ENCODE measurements around the gene GSAP.
"Not testable (repeated sequence)": the region's sequence is repeated elsewhere in the genome, so short reads cannot be mapped to it uniquely, and the experiment has no call there.

The GSAP gene

DNA sequence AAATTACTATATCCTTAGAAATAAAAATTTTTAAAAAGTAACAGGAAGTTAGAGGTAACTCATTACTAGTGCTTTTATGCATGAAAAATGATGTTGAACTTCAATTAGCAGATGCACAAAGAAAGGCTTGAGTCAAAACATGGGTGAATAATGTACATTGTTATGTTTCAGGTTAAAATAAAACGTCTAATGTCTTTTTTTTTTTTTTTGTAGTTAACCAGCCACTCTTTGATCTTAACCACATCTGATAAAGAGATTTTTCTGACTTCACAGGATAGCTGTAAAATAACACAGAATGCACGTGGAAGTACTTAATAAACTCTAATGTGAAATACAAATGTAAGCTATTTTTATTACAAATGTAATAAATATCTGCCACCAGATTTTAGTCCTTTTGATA, 61.7 kb downstream of the GSAP start:
- DNase-seq = no peak

GRCh38 chr7:77353911-77354310, 62.2 kb downstream of the GSAP start:
- DNase-seq = no peak

DNA sequence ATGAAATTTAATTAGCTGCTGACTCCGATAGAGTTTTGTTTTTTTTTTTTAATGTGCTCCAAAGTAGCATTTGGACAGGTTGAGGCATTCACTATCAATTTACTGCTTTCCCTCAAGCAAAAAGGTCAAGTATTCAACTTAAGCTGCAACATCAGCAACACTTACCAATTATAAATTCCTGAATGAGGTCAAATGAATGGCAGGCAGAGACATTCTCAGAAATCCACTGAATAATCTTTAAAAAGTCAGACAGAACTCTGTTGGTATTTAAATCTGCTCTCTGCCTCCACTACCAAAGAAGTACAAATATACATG, 62.8 kb downstream of the GSAP start:
- peak; percentile 17 for DNase-seq

DNA sequence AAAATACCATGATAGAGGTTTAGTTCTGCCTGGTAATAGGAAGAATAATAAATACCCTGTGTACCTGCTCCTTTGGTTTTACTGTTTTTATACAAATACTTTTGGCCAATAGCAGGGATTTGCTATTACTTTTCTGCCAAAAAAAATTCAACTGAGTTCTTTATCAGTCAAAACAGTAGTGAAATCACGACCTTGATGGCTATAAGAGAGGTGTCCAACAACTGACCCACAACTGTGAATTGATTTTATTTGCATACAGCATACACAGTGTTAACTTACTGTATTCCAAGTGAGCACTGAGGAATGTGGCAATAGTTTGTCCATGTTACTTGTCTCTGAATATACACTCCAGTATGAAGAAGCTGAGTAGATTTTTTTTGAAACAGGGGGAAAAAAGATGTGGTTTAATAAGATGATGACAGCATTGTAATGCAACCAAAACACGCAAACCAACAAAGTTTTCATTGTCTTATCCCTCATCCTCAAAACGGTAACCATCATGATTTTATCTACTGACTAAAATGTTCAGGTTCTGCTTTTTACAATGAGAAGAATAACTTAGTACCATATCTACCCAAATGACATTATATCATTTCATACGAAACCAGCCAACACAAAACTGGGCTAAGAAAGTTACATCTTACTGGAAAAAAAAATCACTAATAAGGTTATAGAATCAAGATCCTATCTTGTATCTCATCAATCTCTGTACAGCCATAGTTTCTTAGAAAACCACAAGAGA, 63.3 kb downstream of the GSAP start:
- DNase-seq = peak; percentile 9

GRCh38 chr7:77351539-77352004, 64.6 kb downstream of the GSAP start:
- no peak for DNase-seq

DNA sequence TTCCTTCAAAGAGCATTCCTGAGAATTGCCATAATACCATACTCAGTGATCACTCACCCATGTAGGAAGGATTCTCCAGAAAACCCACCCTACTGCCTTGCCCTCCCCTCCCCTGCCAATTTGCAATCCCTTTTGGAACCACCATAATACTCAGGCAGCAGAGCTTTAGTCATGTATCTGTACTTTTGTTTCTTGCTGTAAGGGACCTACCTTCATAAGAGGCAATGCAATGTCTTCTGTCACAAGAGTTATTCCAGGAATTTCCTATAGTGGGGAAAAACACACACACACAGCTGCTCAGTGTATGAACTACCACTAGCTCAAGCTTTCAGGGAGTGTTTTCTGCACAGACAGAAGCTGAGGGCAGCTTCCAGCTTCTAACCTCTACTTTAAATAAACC, 67.0 kb downstream of the GSAP start:
- peak; percentile 18 for DNase-seq

- DNase-seq = peak; percentile 65
Observed at GRCh38 chr7:77348371-77348813, 67.8 kb downstream of the GSAP start.

DNA sequence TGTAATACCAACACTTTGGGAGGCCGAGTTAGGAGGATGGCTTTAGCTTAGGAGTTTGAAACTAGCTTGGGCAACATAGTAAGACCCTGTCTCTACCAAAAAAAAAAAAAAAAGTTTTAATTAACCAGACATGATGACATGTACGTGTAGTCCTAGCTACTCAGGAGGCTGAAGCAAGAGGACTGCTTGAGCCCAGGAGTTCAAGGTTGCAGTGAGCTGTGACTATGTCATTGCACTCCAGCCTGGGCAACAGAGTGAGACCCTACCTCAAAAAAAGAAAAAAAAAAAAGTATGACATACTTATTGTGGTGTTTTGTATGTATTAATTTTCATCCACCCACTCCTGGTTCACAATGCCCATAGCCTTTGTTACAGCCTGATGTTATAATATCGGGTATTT, 69.7 kb downstream of the GSAP start:
- DNase-seq = no peak

DNA sequence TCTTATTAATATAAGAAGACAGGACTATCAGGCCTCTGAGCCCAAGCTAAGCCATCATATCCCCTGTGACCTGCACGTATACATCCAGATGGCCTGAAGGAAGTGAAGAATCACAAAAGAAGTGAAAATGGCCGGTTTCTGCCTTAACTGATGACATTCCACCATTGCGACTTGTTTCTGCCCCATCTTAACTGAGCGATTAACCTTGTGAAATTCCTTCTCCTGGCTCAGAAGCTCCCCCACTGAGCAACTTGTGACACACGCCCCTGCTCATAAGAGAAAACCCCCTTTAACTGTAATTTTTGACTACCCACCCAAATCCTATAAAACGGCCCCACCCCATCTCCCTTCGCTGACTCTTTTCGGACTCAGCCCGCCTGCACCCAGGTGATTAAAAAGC, 70.7 kb downstream of the GSAP start:
- DNase-seq = not testable (repeated sequence)

GRCh38 chr7:77339726-77340125, 76.4 kb downstream of the GSAP start:
- DNase-seq = no peak

DNA sequence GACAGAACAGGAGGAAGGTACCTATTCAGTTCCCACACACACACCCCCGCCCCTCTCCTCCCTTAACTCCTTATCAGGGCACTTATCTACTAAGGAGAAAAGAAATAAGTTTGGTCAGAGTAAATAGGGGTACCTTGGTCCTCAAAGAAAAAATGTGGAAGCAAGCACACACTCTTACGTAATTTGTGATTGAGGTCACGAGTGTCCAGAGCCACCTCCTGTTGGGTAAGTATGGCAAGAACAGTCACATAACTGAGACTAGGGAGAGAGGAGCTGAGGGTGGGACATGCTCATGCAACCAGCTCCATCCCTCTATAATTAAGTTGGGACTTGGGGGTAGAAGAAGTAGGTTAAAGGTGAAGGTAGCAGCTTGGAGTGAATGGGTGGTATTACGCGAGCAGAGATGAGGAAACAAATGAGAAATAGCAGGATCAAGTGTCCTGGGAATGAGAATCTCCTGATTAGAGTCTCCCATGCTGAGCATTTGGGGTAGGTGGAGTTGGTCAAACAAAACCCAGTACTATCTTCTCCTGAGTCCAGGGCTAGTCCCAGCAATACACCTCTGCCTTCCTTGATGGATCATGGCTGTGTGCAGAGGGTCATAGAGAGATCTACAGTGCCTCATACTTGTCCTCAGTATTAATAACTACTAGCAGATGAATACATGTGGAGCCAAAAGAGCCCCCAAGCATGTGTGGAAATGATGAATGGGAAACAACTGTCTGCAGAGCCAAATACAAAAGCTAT, 77.1 kb downstream of the GSAP start:
- DNase-seq = no peak

DNA sequence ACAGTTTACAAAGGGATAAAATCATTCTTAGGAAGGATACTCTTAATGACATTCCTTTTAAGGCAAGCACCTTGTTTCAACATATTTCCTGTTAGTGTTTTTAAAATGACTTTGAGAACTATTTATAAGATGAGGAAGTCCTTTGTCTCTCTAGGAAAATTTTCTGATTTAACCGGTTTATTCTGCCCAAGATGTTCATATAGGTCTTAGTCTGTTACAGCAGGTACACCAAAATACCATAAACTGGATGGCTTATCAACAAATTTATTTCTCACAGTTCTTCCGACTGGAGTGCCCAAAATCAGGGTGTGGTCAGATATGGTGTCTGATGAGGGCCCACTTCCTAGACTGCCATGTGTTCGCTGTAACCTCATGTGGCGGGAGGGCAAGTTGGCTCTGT, 77.9 kb downstream of the GSAP start:
- DNase-seq = no peak

GRCh38 chr7:77337456-77337990, 78.6 kb downstream of the GSAP start:
- DNase-seq = no peak

GRCh38 chr7:77335581-77335980, 80.6 kb downstream of the GSAP start:
- DNase-seq = no peak

DNA sequence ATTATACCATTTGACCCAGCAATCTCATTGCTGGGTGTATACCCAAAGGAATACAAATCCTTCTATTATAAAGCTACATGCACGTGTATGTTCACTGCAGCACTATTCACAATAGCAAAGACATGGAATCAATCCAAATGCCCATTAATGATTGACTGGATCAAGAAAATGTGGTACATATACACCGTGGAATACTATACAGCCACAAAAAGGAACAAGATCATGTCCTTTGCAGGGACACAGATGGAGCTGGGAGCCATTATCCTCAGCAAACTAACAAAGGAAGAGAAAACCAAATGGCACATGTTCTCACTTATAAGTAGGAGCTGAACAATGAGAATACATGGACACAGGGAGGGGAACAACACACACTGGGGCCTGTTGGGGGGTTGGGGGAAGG, 82.1 kb downstream of the GSAP start:
- not testable (repeated sequence) for DNase-seq

- peak; percentile 79 for DNase-seq
Observed at GRCh38 chr7:77331938-77332695, 84.0 kb downstream of the GSAP start.

DNA sequence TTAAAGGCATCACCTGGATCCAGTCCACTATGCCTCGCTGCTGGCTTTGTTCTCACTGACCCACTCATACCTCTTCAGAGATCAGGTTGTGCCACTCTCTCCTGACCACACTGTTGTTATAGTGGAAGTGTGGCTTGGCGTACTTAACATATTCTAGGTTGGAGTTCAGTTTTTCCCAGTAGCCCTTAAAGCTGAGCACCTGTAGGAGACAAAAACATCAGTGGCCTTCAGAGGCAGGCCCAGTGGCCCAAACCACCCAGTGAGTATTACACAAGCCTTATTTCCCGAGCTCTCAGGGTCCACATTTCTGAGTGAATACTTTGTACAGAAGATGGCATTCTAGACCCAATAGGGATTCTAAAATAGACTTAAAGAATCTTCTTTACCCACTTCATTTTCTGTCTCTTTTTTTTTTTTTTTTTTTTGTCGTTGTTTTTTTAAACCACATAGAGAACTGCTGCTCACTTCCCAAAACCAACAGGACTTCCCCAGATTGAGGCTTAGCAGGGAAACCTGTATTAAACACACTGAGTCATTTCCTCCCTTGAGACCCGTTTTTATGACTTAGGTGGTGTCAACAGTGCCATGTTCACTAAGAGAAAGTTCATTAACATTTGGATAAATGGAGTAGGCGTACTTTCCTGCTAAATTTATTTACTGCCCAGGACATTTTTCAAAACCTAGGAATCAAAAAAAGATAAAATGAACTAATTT, 85.8 kb downstream of the GSAP start:
- DNase-seq = no peak

DNA sequence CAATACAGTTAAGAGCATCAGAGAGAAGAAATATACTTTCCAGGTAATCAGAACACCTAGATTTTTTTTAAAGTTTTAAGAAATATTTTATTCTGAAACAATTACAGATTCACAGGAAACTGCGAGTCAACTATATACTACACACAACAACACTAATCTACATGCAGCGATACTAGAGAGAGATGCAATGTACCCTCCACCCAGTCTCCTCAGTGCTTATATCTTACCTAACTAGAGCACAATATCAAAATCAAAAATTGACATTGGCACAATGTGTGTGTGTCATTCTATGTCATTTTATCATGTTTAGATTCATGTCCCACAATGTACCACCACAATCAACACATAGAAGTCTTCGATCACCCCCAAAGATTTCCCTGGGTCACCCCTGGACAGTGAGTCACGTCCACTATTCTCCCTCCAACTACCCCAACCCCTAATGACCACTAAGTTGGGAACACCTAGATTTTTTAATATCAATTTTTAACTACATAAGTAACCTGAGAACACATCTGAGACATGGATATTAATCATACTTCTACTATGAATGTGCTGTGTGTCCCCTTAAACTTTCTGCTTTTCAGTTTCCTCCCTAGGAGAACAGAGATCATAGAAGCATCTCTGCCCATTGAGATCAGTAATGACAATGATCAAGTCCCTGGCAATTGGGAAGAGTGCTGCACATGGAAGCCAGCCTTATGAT, 86.5 kb downstream of the GSAP start:
- DNase-seq = no peak

- DNase-seq = peak; percentile 61
Observed at GRCh38 chr7:77328669-77329068, 87.5 kb downstream of the GSAP start.

- DNase-seq = no peak
Observed at GRCh38 chr7:77327932-77328628, 88.1 kb downstream of the GSAP start.
